MM.1S (cell line): ENCODE results near the gene PRMT9.

Experiments
- EZH2 ChIP-seq: fragments of 300-600 bp; sonication (generic); optimal IDR thresholded peaks from 2 replicates; pipeline ENCODE3; 2017; ENCODE audit warnings: low read depth, mild to moderate bottlenecking, antibody characterized with exemption, low read length, mixed read lengths
- TF ChIP-seq, protein P1 (sequence below): fragments of 300-600 bp; sonication (generic); IDR thresholded peaks from 2 replicates; pipeline ENCODE4 v1.5.1; 2016; ENCODE audit warnings: antibody characterized with exemption, low read length, mixed read lengths

DNA sequence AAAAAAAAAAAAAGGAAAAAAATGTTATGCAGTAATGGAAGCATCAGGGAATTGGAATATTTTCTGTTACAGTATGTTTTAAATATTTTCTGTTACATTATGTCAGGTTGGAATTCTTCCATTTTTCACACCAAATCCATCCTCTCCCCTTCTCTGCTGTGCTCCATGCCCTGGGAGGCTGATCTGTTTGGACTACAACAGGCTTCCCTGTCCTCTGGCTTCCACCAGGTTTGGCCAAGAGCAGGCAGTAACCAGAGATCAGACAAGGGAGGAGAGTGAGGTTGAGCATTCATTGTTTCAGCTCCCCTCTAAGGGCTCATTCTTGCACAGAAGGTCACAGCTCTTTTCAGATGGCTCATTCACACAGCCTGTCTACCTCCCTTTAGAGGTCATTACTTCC lies 78.5 kb downstream of the PRMT9 start:
- TF ChIP-seq, protein P1, sequence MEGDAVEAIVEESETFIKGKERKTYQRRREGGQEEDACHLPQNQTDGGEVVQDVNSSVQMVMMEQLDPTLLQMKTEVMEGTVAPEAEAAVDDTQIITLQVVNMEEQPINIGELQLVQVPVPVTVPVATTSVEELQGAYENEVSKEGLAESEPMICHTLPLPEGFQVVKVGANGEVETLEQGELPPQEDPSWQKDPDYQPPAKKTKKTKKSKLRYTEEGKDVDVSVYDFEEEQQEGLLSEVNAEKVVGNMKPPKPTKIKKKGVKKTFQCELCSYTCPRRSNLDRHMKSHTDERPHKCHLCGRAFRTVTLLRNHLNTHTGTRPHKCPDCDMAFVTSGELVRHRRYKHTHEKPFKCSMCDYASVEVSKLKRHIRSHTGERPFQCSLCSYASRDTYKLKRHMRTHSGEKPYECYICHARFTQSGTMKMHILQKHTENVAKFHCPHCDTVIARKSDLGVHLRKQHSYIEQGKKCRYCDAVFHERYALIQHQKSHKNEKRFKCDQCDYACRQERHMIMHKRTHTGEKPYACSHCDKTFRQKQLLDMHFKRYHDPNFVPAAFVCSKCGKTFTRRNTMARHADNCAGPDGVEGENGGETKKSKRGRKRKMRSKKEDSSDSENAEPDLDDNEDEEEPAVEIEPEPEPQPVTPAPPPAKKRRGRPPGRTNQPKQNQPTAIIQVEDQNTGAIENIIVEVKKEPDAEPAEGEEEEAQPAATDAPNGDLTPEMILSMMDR, result no peak
- no peak for TF ChIP-seq EZH2
